ENCODE data around the gene NRP2.

- TF ChIP-seq ZNF263 (CRISPR knock-in tag; IDR thresholded peaks at IDR 0.05) (no peak), NRL (CRISPR knock-in tag; IDR thresholded peaks at IDR 0.05; ENCODE audit: borderline replicate concordance) (no peak), YY1 (IDR thresholded peaks at IDR 0.05; ENCODE audit: insufficient read depth, insufficient replicate concordance, low read depth, low read length) (no peak), TARDBP (CRISPR knock-in tag; IDR thresholded peaks at IDR 0.05) (no peak), CHD2 (IDR thresholded peaks at IDR 0.05; ENCODE audit: low read depth, low read length) (no peak), ZSCAN30 (CRISPR knock-in tag; IDR thresholded peaks at IDR 0.05) (no peak)
- TF ChIP-seq, protein P1, sequence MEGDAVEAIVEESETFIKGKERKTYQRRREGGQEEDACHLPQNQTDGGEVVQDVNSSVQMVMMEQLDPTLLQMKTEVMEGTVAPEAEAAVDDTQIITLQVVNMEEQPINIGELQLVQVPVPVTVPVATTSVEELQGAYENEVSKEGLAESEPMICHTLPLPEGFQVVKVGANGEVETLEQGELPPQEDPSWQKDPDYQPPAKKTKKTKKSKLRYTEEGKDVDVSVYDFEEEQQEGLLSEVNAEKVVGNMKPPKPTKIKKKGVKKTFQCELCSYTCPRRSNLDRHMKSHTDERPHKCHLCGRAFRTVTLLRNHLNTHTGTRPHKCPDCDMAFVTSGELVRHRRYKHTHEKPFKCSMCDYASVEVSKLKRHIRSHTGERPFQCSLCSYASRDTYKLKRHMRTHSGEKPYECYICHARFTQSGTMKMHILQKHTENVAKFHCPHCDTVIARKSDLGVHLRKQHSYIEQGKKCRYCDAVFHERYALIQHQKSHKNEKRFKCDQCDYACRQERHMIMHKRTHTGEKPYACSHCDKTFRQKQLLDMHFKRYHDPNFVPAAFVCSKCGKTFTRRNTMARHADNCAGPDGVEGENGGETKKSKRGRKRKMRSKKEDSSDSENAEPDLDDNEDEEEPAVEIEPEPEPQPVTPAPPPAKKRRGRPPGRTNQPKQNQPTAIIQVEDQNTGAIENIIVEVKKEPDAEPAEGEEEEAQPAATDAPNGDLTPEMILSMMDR (CRISPR knock-in tag; IDR thresholded peaks at IDR 0.05), result no peak
Measured at GRCh38 chr2:205644018-205644417, 38.3 kb upstream of the NRP2 start.
